SK-N-SH treated with all-trans-retinoic acid at 6 μM for 48 hours (cell line): ENCODE data around the gene RTN4RL2.

Experiments used
- ATAC-seq: fragments of 200-7000 bp; cut with Tn5 transposase; 3 replicates; pipeline ENCODE4 v1.9.1; 2020; ENCODE audit warnings: mild to moderate bottlenecking, moderate library complexity
- ARNTL ChIP-seq: fragments of 450-650 bp; formaldehyde crosslinking; IDR thresholded peaks from 2 replicates; pipeline ENCODE4 v1.5.0; 2020; ENCODE audit warnings: low read depth, mild to moderate bottlenecking, moderate library complexity, borderline replicate concordance
- BACH2 ChIP-seq: fragments of 250-450 bp; sonication (Bioruptor Pico); IDR thresholded peaks from 2 replicates; pipeline ENCODE4 v1.9.0; 2021; ENCODE audit warnings: mild to moderate bottlenecking, borderline replicate concordance
- CSDC2 ChIP-seq: fragments of 250-450 bp; sonication (Bioruptor Pico); IDR thresholded peaks from 2 replicates; pipeline ENCODE4 v1.5.0; 2020; ENCODE audit warnings: mild to moderate bottlenecking, moderate library complexity
- ESRRG ChIP-seq: fragments of 250-450 bp; sonication (Bioruptor Pico); IDR thresholded peaks from 2 replicates; pipeline ENCODE4 v1.6.1; 2021; ENCODE audit warnings: mild to moderate bottlenecking
- GLIS3 ChIP-seq: fragments of 250-450 bp; sonication (Bioruptor Pico); IDR thresholded peaks from 2 replicates; pipeline ENCODE4 v1.5.0; 2020; ENCODE audit warnings: mild to moderate bottlenecking, moderate library complexity
- ISL1 ChIP-seq: fragments of 250-450 bp; sonication (Bioruptor Pico); IDR thresholded peaks from 2 replicates; pipeline ENCODE4 v2.1.2; 2022; ENCODE audit warnings: mild to moderate bottlenecking, moderate library complexity
- OSR1 ChIP-seq: fragments of 250-450 bp; sonication (Bioruptor Pico); IDR thresholded peaks from 2 replicates; pipeline ENCODE4 v1.8.0; 2022; ENCODE audit warnings: moderate library complexity, mild to moderate bottlenecking, inconsistent platforms
- PPARA ChIP-seq: fragments of 250-450 bp; sonication (Bioruptor Pico); IDR thresholded peaks from 2 replicates; pipeline ENCODE4 v1.5.0; 2020; ENCODE audit warnings: mild to moderate bottlenecking, borderline replicate concordance
- RARB ChIP-seq: fragments of 250-450 bp; sonication (Bioruptor Pico); IDR thresholded peaks from 2 replicates; pipeline ENCODE4 v1.8.0; 2021; ENCODE audit warnings: mild to moderate bottlenecking, moderate library complexity
- SNAI2 ChIP-seq: fragments of 250-450 bp; sonication (Bioruptor Pico); IDR thresholded peaks from 2 replicates; pipeline ENCODE4 v1.5.0; 2020; ENCODE audit warnings: mild to moderate bottlenecking, moderate library complexity
- TCF4 ChIP-seq: fragments of 250-450 bp; sonication (Bioruptor Pico); IDR thresholded peaks from 2 replicates; pipeline ENCODE4 v1.8.0; 2021; ENCODE audit warnings: mild to moderate bottlenecking, moderate library complexity, borderline replicate concordance
- TOX ChIP-seq: fragments of 250-450 bp; sonication (Bioruptor Pico); IDR thresholded peaks from 2 replicates; pipeline ENCODE4 v1.8.0; 2021; ENCODE audit warnings: mild to moderate bottlenecking, moderate library complexity, borderline replicate concordance
- ZC3H10 ChIP-seq: fragments of 250-450 bp; sonication (Bioruptor Pico); IDR thresholded peaks from 2 replicates; pipeline ENCODE4 v1.5.1; 2021; ENCODE audit warnings: mild to moderate bottlenecking, moderate library complexity
- ZFP30 ChIP-seq: fragments of 450-650 bp; formaldehyde crosslinking; IDR thresholded peaks from 2 replicates; pipeline ENCODE4 v1.5.0; 2022; ENCODE audit warnings: mild to moderate bottlenecking, moderate library complexity
- ZNF565 ChIP-seq: fragments of 450-650 bp; formaldehyde crosslinking; conservative IDR thresholded peaks from 2 replicates; pipeline ENCODE4 v1.5.0; 2020; ENCODE audit warnings: low read depth, mild to moderate bottlenecking, moderate library complexity
- ZNF70 ChIP-seq: fragments of 450-650 bp; formaldehyde crosslinking; IDR thresholded peaks from 2 replicates; pipeline ENCODE4 v1.5.0; 2020; ENCODE audit warnings: mild to moderate bottlenecking, moderate library complexity
- ZNF8 ChIP-seq: fragments of 450-650 bp; formaldehyde crosslinking; IDR thresholded peaks from 2 replicates; pipeline ENCODE4 v1.5.0; 2020; ENCODE audit warnings: mild to moderate bottlenecking, moderate library complexity
- TF ChIP-seq, protein P1 (sequence below): fragments of 250-450 bp; sonication (Bioruptor Pico); IDR thresholded peaks from 2 replicates; pipeline ENCODE4 v1.8.0; 2020; ENCODE audit warnings: mild to moderate bottlenecking, moderate library complexity, borderline replicate concordance
- TF ChIP-seq, protein P2 (sequence below): fragments of 250-450 bp; sonication (Bioruptor Pico); IDR thresholded peaks from 2 replicates; pipeline ENCODE4 v1.5.1; 2020; ENCODE audit warnings: low read depth, mild to moderate bottlenecking, moderate library complexity
- TF ChIP-seq, protein P3 (sequence below): fragments of 250-450 bp; sonication (Bioruptor Pico); IDR thresholded peaks from 2 replicates; pipeline ENCODE4 v1.8.0; 2021; ENCODE audit warnings: low read depth, mild to moderate bottlenecking, moderate library complexity, borderline replicate concordance
- TF ChIP-seq, protein P4 (sequence below): fragments of 250-450 bp; sonication (Bioruptor Pico); IDR thresholded peaks from 2 replicates; pipeline ENCODE4 v1.5.1; 2021; ENCODE audit warnings: mild to moderate bottlenecking, moderate library complexity

The RTN4RL2 gene

DNA sequence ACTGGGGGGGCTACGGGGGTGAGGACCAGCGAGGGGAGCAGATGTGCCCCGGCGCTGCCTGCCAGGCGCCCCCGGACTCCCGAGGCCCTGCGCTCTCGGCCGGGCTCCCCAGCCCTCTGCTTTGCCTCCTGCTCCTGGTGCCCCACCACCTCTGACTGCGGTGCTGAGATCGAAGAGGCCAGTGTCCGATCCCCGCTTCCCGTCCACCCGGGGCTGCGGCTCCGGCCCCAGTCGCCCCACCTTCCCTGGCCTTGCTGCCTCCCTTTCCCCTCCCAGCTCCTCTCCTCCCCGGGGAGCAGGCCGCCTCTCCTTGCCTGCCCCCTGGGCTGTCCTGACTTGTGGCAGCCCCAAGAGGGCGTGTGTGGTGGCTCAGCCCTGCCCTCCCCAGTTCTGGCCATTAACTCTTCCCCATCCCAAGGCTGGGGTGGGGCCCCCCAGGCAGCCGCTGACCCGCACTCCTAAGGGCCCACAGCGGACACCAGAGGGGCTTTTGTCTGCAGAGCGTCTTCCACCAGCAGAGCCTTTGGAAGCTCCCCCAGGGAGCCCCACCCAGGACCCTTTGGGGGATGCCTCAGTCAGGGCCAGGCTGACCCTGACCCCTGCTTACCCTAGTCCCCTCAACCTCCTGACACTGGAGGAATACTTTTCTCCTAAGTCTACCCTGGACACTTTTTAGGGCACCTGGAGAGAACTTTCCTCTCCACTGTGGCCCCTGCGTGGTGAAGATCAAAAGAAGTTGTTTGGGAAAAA, 16.6 kb downstream of the RTN4RL2 start:
- peak; percentile 72 for ATAC-seq
- TF ChIP-seq, protein P1, sequence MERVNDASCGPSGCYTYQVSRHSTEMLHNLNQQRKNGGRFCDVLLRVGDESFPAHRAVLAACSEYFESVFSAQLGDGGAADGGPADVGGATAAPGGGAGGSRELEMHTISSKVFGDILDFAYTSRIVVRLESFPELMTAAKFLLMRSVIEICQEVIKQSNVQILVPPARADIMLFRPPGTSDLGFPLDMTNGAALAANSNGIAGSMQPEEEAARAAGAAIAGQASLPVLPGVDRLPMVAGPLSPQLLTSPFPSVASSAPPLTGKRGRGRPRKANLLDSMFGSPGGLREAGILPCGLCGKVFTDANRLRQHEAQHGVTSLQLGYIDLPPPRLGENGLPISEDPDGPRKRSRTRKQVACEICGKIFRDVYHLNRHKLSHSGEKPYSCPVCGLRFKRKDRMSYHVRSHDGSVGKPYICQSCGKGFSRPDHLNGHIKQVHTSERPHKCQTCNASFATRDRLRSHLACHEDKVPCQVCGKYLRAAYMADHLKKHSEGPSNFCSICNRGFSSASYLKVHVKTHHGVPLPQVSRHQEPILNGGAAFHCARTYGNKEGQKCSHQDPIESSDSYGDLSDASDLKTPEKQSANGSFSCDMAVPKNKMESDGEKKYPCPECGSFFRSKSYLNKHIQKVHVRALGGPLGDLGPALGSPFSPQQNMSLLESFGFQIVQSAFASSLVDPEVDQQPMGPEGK (CRISPR knock-in tag), result no peak
- no peak for TF ChIP-seq ISL1 (CRISPR knock-in tag)
- TF ChIP-seq, protein P2, sequence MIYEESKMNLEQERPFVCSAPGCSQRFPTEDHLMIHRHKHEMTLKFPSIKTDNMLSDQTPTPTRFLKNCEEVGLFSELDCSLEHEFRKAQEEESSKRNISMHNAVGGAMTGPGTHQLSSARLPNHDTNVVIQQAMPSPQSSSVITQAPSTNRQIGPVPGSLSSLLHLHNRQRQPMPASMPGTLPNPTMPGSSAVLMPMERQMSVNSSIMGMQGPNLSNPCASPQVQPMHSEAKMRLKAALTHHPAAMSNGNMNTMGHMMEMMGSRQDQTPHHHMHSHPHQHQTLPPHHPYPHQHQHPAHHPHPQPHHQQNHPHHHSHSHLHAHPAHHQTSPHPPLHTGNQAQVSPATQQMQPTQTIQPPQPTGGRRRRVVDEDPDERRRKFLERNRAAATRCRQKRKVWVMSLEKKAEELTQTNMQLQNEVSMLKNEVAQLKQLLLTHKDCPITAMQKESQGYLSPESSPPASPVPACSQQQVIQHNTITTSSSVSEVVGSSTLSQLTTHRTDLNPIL (CRISPR knock-in tag), result no peak

DNA sequence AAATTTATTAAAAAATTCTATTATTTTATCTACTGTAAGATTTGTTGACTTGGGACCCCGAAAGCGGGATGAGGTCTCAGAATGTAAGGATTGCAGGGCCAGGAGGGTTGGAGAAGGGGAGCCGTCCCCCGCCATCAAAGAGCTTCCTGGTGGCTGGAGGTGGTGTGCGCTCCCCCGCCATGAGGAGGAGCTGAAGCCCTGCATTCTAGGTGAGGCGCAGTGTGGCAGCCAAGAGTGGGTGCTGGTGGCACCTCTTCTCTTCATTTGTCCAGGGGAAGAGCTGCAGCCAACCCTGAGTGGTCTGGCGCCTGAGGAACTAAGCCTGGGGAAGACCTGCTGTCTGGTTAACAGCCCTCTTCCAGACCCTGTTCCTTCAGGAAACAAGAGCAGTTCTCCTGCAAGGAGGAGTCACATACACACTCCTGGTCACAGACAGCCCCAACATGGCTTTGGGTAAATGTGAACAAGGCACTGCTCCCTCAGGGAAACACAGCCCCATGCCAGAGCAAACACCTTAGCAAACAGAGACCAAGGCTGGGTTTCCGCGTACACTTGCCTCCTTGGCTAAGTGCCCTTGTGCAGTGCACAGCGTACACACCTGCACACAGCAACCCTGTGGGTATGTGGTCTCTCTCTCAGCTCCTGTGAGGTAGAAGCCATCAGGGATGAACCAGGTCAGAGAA, 17.3 kb downstream of the RTN4RL2 start:
- ATAC-seq, result no peak
- no peak for TF ChIP-seq ZNF8
- no peak for TF ChIP-seq ZFP30 (CRISPR knock-in tag)
- no peak for TF ChIP-seq ISL1 (CRISPR knock-in tag)
- TF ChIP-seq BACH2 (CRISPR knock-in tag), result no peak
- TF ChIP-seq, protein P1 (CRISPR knock-in tag), result no peak
- TF ChIP-seq TCF4 (CRISPR knock-in tag), result no peak
- TF ChIP-seq, protein P3, sequence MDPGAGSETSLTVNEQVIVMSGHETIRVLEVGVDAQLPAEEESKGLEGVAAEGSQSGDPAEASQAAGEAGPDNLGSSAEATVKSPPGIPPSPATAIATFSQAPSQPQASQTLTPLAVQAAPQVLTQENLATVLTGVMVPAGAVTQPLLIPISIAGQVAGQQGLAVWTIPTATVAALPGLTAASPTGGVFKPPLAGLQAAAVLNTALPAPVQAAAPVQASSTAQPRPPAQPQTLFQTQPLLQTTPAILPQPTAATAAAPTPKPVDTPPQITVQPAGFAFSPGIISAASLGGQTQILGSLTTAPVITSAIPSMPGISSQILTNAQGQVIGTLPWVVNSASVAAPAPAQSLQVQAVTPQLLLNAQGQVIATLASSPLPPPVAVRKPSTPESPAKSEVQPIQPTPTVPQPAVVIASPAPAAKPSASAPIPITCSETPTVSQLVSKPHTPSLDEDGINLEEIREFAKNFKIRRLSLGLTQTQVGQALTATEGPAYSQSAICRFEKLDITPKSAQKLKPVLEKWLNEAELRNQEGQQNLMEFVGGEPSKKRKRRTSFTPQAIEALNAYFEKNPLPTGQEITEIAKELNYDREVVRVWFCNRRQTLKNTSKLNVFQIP, result no peak
- TF ChIP-seq TOX (CRISPR knock-in tag), result no peak
- TF ChIP-seq ZC3H10 (CRISPR knock-in tag), result no peak
- no peak for TF ChIP-seq ARNTL (CRISPR knock-in tag)
- TF ChIP-seq, protein P4, sequence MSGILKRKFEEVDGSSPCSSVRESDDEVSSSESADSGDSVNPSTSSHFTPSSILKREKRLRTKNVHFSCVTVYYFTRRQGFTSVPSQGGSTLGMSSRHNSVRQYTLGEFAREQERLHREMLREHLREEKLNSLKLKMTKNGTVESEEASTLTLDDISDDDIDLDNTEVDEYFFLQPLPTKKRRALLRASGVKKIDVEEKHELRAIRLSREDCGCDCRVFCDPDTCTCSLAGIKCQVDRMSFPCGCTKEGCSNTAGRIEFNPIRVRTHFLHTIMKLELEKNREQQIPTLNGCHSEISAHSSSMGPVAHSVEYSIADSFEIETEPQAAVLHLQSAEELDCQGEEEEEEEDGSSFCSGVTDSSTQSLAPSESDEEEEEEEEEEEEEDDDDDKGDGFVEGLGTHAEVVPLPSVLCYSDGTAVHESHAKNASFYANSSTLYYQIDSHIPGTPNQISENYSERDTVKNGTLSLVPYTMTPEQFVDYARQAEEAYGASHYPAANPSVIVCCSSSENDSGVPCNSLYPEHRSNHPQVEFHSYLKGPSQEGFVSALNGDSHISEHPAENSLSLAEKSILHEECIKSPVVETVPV (CRISPR knock-in tag), result no peak
- TF ChIP-seq ZNF70 (CRISPR knock-in tag), result no peak
- no peak for TF ChIP-seq RARB (CRISPR knock-in tag)
- no peak for TF ChIP-seq GLIS3 (CRISPR knock-in tag)

DNA sequence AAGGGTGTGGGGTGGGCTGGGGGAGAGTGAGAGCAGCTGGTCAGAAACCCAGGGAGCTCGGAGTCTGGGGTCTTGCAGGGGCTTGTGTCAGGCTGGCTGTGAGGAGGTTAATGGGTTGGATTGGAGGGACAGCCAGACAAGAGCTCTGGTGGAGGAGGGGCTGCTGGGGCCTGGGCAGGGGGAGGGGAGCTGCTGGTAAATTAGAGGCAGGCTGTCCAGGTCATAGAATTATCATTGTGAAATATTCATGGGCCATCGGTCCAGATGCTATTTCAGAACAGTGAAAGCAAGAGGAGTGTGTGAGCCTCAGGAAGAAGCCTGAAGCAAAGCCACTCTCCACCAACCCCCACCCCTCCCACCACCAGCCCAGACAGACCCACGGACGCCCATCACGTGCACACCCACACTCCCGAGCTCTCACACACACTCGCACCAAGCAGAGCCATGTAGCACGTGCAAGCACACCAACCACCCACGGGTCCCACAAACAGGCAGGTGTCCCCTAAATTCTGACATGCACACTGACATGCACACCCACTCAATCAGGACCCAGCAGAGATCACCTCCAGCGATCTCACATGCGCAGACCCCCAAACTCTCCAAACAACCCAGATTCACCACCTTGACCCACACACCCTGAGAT, 18.8 kb downstream of the RTN4RL2 start:
- ATAC-seq, result no peak
- TF ChIP-seq ZNF8, result no peak
- TF ChIP-seq, protein P2 (CRISPR knock-in tag), result no peak
- TF ChIP-seq, protein P3, result no peak
- TF ChIP-seq PPARA (CRISPR knock-in tag), result no peak
- TF ChIP-seq, protein P4 (CRISPR knock-in tag), result no peak
- TF ChIP-seq ESRRG (CRISPR knock-in tag), result no peak
- no peak for TF ChIP-seq GLIS3 (CRISPR knock-in tag)
- TF ChIP-seq RARB (CRISPR knock-in tag), result no peak
- no peak for TF ChIP-seq SNAI2 (CRISPR knock-in tag)
- TF ChIP-seq CSDC2, result no peak
- TF ChIP-seq TOX (CRISPR knock-in tag), result no peak
- no peak for TF ChIP-seq ARNTL (CRISPR knock-in tag)
- TF ChIP-seq ZNF70 (CRISPR knock-in tag), result no peak
- no peak for TF ChIP-seq ZC3H10 (CRISPR knock-in tag)
- no peak for TF ChIP-seq OSR1
- no peak for TF ChIP-seq ZNF565
- no peak for TF ChIP-seq BACH2 (CRISPR knock-in tag)
- TF ChIP-seq, all 23 proteins: peak for 0
